NOMO-1 treated with DMSO at 0.1 percent for 48 hours (cell line): ENCODE data around the gene PGAP2.

Experiments
- DNase-seq: peaks from one replicate; lab custom pipeline; 2025; ENCODE audit not compliant: unreplicated experiment; lab: John Stamatoyannopoulos, UW

PGAP2 gene

DNA sequence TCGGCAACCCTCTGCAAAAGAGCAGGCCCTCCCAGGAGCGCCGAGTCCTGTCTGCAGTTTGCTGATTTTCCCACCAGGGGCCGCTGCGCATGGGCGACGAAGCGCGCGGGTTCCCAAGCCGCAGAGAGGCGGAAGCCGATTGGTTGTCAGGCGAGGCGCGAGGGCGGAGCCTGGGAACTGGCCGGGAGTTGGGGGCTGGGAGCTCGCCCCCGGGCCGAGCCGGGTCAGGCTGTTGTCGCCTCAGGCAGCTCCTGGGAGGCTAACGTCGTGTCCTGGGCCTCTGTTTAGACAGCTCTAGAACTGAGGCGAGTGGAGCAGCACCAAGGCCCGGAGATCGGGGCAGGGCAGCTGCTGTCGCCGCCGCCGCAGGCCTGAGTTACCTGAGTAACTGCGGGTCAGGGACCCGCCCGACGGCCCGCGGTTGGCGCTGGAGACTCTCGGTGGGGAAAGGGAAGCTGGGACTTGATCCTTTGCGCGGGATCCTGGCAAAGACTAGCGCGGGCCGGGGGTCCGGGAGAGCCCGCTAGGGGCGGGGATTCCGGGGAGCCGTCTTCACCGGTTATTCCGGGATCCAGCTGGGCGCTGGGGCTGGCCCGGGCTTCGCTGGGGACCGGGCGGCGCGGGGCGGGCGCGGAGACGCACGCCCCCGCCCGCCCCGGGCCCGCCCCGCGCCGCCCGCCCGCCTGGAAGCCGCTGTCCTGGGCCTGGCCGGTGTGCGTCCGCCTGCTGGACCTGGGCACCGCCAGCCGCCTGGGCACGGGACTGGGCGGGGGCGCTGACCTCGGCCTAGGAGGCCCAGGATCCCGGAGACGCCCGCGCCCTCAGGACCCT is 46.8 kb downstream of the PGAP2 start, which contains the start of gene STIM1:
Gene STIM1, plus strand, starts transcription at position 688 of the 831 bp plus-strand sequence. CDS start 607 bp downstream, outside the sequence.
- peak; percentile 94 for DNase-seq

DNA sequence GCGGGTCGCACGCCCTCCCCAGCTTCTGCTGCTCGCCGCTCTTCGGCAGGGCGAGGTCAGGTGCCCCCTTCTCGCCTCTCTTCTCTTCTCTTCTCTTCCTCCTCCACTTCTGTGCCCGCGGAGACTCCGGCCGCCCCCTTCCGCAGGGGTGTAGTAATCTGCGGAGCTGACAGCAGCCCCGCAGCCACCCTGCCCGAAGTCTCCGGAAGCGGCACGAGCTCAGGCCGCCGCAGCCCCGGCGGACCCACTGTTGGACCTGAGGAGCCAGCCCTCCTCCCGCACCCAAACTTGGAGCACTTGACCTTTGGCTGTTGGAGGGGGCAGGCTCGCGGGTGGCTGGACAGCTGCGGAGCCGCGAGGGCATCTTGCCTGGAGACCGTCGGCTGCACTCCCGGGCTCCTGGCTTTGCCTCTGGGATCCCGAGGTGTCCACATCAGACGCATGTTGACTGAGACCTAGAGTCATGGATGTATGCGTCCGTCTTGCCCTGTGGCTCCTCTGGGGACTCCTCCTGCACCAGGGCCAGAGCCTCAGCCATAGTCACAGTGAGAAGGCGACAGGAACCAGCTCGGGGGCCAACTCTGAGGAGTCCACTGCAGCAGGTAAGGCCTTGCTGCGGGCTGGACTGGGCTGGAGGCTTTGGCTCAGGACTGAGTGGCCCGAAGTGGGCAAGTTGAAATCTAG is 47.6 kb downstream of the PGAP2 start:
- peak; percentile 69 for DNase-seq

DNA sequence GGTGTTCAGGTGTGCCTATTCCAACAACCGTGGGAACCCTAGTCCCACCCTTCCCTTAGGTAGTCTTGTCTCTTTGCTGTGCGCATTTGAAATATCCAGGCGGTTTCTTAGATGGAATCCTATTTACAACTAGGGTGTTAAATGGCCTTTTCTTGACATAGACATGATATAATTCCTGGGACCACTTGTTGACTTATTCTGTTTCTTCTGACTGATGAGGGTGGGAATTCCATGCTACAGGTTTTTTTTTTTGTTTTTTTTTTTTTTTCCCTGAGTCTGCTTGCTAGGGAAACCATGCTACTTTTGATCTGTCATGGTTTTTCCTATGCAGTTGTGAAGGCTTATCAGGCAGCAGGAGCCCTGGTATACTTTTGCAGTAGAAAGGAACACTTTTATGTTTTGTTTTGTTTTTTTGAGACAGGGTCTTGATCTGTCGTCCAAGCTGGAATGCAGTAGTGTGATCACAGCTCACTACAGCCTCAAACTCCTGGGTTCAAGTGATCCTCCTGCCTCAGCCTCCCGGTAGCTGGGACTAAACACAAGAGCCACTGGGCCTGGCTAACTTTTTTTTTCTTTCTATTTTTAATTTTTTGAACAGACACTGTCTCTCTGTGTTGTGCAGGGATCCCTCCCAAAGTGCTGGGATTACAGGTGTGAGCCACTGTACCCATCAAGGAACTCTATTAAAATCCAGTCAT is 48.6 kb downstream of the PGAP2 start:
- DNase-seq: no peak

DNA sequence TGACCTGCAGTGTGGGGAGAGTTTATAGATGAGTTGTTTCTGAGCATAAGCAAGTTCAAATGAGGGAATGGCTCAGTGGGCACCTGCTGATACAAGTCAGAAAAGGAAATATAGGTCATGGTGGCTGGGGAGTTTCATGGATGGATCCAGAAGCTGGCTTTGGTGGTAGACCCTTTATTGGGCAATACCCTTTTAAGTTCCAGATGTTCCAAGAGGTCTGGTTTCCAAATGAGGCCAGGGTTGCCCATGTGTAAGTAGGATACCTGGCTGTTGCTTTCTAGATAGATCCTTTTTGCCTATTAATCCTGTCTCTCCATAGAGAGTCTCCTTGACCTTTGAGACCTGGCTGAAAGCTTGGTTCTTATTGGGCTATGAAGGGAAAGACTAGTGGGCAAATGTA is 49.3 kb downstream of the PGAP2 start:
- DNase-seq: no peak

DNA sequence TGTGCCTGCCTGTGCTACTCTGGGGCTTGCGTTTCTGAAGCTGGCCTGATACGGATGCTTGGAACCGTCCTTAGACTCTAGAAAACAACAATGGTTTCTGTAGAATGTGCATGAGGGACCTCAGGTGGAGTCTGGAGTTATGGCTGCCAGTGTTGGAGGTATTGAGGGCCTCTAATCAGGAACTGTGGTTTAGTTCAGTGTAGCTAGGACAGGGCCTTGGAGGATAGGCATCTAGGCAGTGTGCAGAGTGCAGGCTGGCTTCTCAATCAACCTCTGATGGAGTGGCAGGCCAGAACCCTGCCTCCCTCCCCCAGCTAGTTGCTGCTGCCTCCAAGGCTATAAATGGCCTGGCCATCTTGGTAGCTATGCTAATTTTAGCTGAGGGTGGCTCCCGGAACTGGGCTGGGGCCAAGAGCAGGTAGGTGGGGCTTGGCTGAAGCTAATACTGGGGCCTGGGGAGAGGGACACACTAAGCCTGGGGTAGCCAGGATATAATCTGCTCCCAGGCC is 51.1 kb downstream of the PGAP2 start:
- peak; percentile 18 for DNase-seq

DNA sequence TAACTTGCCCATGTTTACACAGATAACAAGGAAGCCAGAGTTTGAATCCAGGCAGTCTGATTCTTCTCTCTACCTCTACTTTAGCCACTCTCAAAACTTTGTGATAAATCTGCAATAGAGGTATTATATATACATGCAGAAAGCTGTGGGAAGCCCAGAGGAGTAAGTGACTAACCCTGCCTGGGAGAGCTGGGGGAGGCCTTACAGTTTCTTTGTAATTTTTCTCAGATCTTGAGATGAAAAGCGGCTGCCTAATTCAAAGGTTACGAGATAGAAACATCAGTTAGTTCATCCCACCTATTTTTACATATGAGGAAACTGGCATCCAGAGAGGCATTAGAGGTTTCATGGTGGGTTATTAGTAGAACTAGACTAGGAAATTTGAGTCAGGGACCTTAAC is 52.0 kb downstream of the PGAP2 start:
- no peak for DNase-seq

GRCh38 chr11:3860898-3861393 is 52.6 kb downstream of the PGAP2 start:
- DNase-seq: peak; percentile 10

DNA sequence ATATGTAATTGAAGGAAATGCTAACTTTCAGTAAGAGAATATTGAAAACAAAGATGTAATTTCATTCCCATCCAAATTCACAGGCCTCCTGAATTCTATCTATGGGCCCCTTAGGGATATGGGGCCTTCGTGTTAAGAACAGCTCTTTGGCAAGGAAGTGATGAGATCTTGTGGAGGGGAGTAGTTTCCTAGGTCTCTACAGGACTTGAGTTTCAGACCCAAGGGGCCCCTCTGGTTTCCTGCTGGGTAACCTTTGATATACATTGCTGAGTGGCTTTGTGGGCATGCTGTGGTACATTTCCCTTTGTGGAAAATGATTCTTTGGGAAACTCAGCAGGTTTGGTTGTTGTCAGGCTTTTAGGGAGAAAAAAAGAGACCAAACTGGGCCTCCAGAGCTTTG is 53.3 kb downstream of the PGAP2 start:
- DNase-seq: peak; percentile 65

DNA sequence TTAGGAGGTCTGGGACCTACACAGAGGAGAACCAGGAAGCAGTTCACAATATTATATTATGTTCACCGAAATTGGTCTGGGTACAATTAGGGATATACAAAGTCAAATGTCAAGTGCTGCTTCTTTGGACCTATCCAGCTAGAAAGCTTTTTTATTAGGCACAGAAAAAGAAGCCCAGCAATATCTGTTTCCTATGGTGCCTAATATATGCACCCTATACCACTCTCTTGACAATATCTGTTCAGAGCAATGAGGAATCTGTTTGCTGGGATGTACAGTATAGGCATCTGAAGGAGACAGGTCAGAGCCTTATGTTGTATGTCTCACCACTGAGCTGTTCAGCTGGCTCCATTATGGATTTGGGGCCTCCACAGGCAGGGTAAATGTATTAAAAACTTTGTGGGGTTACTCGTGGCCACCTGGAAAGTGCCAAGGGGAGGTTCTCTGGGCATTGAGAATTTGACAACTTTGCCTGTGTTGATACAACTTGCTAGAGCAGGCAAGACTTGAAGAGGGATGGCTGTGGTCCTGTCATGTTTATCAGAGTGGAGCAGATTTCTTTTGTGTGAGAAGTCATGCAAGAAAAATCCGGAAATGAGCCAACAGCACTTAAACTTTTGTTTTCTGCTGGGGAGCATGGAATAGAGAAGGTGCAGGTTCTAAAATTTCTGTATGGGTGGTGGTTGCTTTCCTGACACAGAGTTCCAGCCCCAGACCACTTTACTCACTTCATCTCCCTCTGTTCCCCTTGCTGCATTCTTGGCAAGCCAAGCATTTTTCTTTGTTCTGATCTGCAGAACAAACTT is 57.2 kb downstream of the PGAP2 start:
- DNase-seq: peak; percentile 17

GRCh38 chr11:3866206-3866605 is 57.8 kb downstream of the PGAP2 start:
- DNase-seq: peak; percentile 66

DNA sequence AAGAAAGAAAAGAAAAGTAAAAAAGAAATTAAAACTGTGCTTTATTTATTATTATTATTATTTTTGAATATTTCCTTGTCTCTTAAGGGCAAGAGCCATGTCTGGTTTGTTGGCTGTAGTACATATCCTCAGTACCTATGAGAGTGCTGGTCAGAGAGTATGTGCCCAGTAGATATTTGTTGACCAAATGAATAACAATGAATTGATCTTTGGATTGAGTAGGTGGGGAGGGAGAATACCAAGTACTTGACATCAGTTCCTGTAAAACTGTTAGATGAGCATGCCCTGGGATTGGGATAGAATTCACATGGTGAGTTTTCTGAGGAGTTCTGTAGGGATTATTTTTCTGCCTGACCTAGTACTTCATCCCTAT is 58.5 kb downstream of the PGAP2 start:
- no peak for DNase-seq

- no peak for DNase-seq
Measured at GRCh38 chr11:3867209-3868091, 59.1 kb downstream of the PGAP2 start.

DNA sequence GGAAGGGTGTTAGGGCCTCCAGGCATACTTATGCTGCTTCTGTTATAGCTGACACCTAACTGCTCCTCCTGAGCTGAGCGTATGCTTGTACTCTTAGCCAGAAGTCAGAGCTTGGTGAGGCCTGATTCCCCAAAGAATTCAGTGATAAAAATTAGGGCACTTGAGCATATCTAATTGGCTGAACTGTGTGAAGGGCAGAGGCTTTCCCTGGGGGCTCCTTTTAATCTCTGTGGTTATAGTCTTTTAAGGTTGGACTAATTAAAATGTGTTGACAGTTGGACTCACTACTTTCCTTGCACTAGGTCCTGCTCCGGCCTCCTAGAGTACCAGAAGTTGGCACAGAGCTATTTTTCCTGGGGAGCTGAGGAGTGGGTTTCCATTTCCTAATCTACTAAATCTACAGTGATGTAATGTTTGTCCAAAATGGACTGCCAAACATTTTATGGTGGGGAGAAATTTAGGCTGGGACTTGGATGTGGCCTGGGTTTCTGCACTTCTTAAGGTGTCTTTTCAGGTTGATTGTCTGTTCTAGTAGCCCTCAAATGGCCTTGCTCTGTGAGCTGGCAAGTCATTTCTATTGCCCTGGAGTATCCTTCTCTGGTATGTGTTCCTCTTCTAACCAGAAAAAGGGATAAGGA is 65.5 kb downstream of the PGAP2 start:
- no peak for DNase-seq
